ENCODE measurements around the gene FOLR1. TPM values are rescaled to one million over a fixed set of nuclear protein-coding genes. Genes with fewer than 3 reads are reported as not detected.

Gene FOLR1
- total and polyA plus RNA-seq, 10 of the 15 experiments (the other 5 are each of a cell fraction or from before 2014, with no cell fraction given), result not detected

GRCh38 chr11:72236774-72237111 is 44.8 kb downstream of the FOLR1 start:
- no peak for FAIRE-seq
- no peak for ATAC-seq

More at GRCh38 chr11:72236774-72237111, 44.8 kb downstream of the FOLR1 start:
- BruUV-seq (replicated peaks), result no TSS peak
- no peaks in the 10 kb centered on the region for H3K79me2 ChIP-seq (ENCODE audit: control insufficient read depth, insufficient read depth, low read length)
- in situ Hi-C loops (cut with MboI), result no loop called here
- no peak overlapping the region for H3K27ac ChIP-seq (ENCODE audit: control insufficient read depth, insufficient read depth)
- no peak overlapping the region for H3K9ac ChIP-seq (ENCODE audit: control insufficient read depth, insufficient read depth, low read length)
- no peak overlapping the region for H3K4me2 ChIP-seq (ENCODE audit: control insufficient read depth, insufficient read depth)
- intact Hi-C loops (cut with micrococcal nuclease; ENCODE audit: unreplicated experiment), result loop anchor here (5.0 kb wide), 1 partner anchor 176 kb away; no protein-coding TSS in a partner anchor
- TF ChIP-seq, protein P1, sequence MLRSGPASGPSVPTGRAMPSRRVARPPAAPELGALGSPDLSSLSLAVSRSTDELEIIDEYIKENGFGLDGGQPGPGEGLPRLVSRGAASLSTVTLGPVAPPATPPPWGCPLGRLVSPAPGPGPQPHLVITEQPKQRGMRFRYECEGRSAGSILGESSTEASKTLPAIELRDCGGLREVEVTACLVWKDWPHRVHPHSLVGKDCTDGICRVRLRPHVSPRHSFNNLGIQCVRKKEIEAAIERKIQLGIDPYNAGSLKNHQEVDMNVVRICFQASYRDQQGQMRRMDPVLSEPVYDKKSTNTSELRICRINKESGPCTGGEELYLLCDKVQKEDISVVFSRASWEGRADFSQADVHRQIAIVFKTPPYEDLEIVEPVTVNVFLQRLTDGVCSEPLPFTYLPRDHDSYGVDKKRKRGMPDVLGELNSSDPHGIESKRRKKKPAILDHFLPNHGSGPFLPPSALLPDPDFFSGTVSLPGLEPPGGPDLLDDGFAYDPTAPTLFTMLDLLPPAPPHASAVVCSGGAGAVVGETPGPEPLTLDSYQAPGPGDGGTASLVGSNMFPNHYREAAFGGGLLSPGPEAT (IDR thresholded peaks at IDR 0.05; ENCODE audit: low read depth), result no peak
- TF ChIP-seq RUNX3 (IDR thresholded peaks at IDR 0.05; ENCODE audit: low read length), result no peak
- no peak for TF ChIP-seq SREBF1 (IDR thresholded peaks at IDR 0.05; ENCODE audit: low read length)
- TF ChIP-seq MEF2B (IDR thresholded peaks at IDR 0.05; ENCODE audit: partially characterized antibody, poor library complexity, severe bottlenecking), result no peak
- TF ChIP-seq PBX3 (IDR thresholded peaks at IDR 0.05; ENCODE audit: insufficient replicate concordance, low read depth, low read length), result no peak
- TF ChIP-seq, protein P2, sequence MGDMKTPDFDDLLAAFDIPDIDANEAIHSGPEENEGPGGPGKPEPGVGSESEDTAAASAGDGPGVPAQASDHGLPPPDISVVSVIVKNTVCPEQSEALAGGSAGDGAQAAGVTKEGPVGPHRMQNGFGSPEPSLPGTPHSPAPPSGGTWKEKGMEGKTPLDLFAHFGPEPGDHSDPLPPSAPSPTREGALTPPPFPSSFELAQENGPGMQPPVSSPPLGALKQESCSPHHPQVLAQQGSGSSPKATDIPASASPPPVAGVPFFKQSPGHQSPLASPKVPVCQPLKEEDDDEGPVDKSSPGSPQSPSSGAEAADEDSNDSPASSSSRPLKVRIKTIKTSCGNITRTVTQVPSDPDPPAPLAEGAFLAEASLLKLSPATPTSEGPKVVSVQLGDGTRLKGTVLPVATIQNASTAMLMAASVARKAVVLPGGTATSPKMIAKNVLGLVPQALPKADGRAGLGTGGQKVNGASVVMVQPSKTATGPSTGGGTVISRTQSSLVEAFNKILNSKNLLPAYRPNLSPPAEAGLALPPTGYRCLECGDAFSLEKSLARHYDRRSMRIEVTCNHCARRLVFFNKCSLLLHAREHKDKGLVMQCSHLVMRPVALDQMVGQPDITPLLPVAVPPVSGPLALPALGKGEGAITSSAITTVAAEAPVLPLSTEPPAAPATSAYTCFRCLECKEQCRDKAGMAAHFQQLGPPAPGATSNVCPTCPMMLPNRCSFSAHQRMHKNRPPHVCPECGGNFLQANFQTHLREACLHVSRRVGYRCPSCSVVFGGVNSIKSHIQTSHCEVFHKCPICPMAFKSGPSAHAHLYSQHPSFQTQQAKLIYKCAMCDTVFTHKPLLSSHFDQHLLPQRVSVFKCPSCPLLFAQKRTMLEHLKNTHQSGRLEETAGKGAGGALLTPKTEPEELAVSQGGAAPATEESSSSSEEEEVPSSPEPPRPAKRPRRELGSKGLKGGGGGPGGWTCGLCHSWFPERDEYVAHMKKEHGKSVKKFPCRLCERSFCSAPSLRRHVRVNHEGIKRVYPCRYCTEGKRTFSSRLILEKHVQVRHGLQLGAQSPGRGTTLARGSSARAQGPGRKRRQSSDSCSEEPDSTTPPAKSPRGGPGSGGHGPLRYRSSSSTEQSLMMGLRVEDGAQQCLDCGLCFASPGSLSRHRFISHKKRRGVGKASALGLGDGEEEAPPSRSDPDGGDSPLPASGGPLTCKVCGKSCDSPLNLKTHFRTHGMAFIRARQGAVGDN (IDR thresholded peaks at IDR 0.05), result no peak
- no peak for TF ChIP-seq CEBPB (IDR thresholded peaks at IDR 0.05; ENCODE audit: borderline replicate concordance in 1 of 2, low read depth in 2 of 2, low read length in 2 of 2)
- TF ChIP-seq CHD2 (IDR thresholded peaks at IDR 0.05; ENCODE audit: borderline replicate concordance, low read depth, low read length), result no peak
- no peak for TF ChIP-seq MTA2 (IDR thresholded peaks at IDR 0.05; ENCODE audit: low read depth)
- TF ChIP-seq ESRRA (IDR thresholded peaks at IDR 0.05; ENCODE audit: low read length), result no peak
- TF ChIP-seq IKZF2 (IDR thresholded peaks at IDR 0.05), result no peak
- TF ChIP-seq NFXL1 (IDR thresholded peaks at IDR 0.05; ENCODE audit: borderline replicate concordance), result no peak
- no peak for TF ChIP-seq ZNF217 (IDR thresholded peaks at IDR 0.05)
- TF ChIP-seq KAT2A (conservative IDR thresholded peaks at IDR 0.05; ENCODE audit: control insufficient read depth, low read depth, low read length), result no peak
- no peak for TF ChIP-seq TCF3 (IDR thresholded peaks at IDR 0.05; ENCODE audit: borderline replicate concordance, insufficient read depth, low read depth, low read length)
- TF ChIP-seq PAX5 (IDR thresholded peaks at IDR 0.05; ENCODE audit: borderline replicate concordance, low read depth, low read length), result no peak
- no peak for TF ChIP-seq TARDBP (IDR thresholded peaks at IDR 0.05; ENCODE audit: borderline replicate concordance)
- no peak for TF ChIP-seq CBX5 (IDR thresholded peaks at IDR 0.05; ENCODE audit: low read depth)
- SMC1A ChIA-PET (ENCODE audit: uncharacterized antibody, unreplicated experiment), result interaction anchor here (0.7 to 1.6 kb wide), 4 partner anchors 12 to 198 kb away, joined by 3 to 6 read pairs (median 6); partner anchors contain the start of genes CLPB and INPPL1
- POLR2A ChIA-PET, result no interaction called here
- H2AFZ ChIP-seq (ENCODE audit: control insufficient read depth, low read depth, low read length), result no peak overlapping the region
- H3K27me3 ChIP-seq (replicated peaks in 1 of 2; ENCODE audit: control insufficient read depth in 2 of 2, insufficient read depth in 2 of 2, low read length in 1 of 2), result peaks cover 5 to 11% of the 10 kb centered on the region in 2 experiments; a peak in 3 of 4 replicates
- H4K20me1 ChIP-seq (ENCODE audit: control insufficient read depth, insufficient read depth), result no peaks in the 10 kb centered on the region; the same call in 1 of the 2 replicates
- 86% methylated on average over 1 of the region's 2 CpGs for WGBS (ENCODE audit: insufficient coverage, insufficient replicate concordance, low lambda C conversion rate, missing lambda C conversion rate)
- peaks cover 5 to 15% of the 10 kb centered on the region in 2 experiments; a peak in 3 of 4 replicates for H3K36me3 ChIP-seq (ENCODE audit: control insufficient read depth in 2 of 2, insufficient read depth in 2 of 2, low read length in 1 of 2)
- CTCF ChIA-PET, result interaction anchor here (0.5 to 1.9 kb wide), 7 partner anchors 9 to 198 kb away, joined by 3 to 6 read pairs (median 5); partner anchors contain the start of gene CLPB
- H3K9me3 ChIP-seq (replicated peaks; ENCODE audit: control insufficient read depth, insufficient read depth, low read length), result no peaks in the 10 kb centered on the region
- RAD21 ChIA-PET (ENCODE audit: unreplicated experiment), result interaction anchor here (1.4 to 2.0 kb wide), 2 partner anchors 194 to 207 kb away, joined by 3 to 6 read pairs; no protein-coding TSS in a partner anchor
- no peak for DNase-seq (ENCODE audit: low read depth, low spot score)
- H3K4me3 ChIP-seq, result no peak overlapping the region
- peaks cover 4% of the 10 kb centered on the region for H3K4me1 ChIP-seq (ENCODE audit: control insufficient read depth, insufficient read depth, low read length)
